Liver (tissue), 9 donors: ENCODE data around the gene DCC. TPM values are rescaled to one million over a fixed set of nuclear protein-coding genes. Genes with fewer than 3 reads are reported as not detected.

Source experiments
- DNase-seq: peaks from one replicate; pipeline ENCODE4 v3.0.0-alpha.2; 2017; ENCODE audit warnings: low spot score
- H3K27ac ChIP-seq, 2 donors: one replicate each; pipeline ENCODE4 v1.7.0; 2013; ENCODE audit warnings: inconsistent platforms in 2 of 2, low read length in 2 of 2, control low read depth in 1 of 2, low read depth in 1 of 2, mild to moderate bottlenecking in 1 of 2
- H3K27me3 ChIP-seq, 4 donors: one replicate each; pipeline versions ENCODE4 v1.6.1 to v1.7.0; 2013; ENCODE audit warnings: low read length in 3 of 4, inconsistent platforms in 1 of 4, mild to moderate bottlenecking in 1 of 4, moderate library complexity in 1 of 4; ENCODE audit not compliant: control insufficient read depth in 4 of 4, insufficient read depth in 4 of 4
- H3K36me3 ChIP-seq, 4 donors: one replicate each; pipeline versions ENCODE4 v1.6.1 to v1.7.0; 2013; ENCODE audit warnings: low read length in 3 of 4, mild to moderate bottlenecking in 3 of 4, low read depth in 1 of 4, moderate library complexity in 1 of 4; ENCODE audit not compliant: control insufficient read depth in 4 of 4, insufficient read depth in 3 of 4
- H3K4me1 ChIP-seq, 4 donors: one replicate each; pipeline versions ENCODE4 v1.6.1 to v1.7.0; 2013; ENCODE audit warnings: low read length in 3 of 4, mild to moderate bottlenecking in 3 of 4, moderate library complexity in 1 of 4; ENCODE audit not compliant: control insufficient read depth in 4 of 4, insufficient read depth in 4 of 4
- H3K4me3 ChIP-seq, 3 donors: one replicate each; pipeline versions ENCODE4 v1.6.1 to v1.7.0; 2013; ENCODE audit warnings: low read length in 3 of 3, control low read depth in 1 of 3, low read depth in 1 of 3, mild to moderate bottlenecking in 1 of 3
- H3K9ac ChIP-seq, 2 donors: one replicate each; pipeline ENCODE4 v1.7.0; 2013; ENCODE audit warnings: low read length in 2 of 2, mild to moderate bottlenecking in 2 of 2, moderate library complexity in 2 of 2, control low read depth in 1 of 2, low read depth in 1 of 2
- H3K9me3 ChIP-seq, 4 donors: one replicate each; pipeline versions ENCODE4 v1.6.1 to v1.7.0; 2013; ENCODE audit warnings: low read length in 3 of 4; ENCODE audit not compliant: control insufficient read depth in 4 of 4
- EGR1 ChIP-seq, 2 donors: IDR thresholded peaks; 2 replicates each; pipeline ENCODE4 v1.6.1; 2016 to 2018; ENCODE audit warnings: antibody characterized with exemption in 2 of 2, low read depth in 2 of 2
- FOXA1 ChIP-seq: IDR thresholded peaks from 2 replicates; pipeline ENCODE4 v1.6.1; 2016; ENCODE audit warnings: antibody characterized with exemption
- GABPA ChIP-seq, 2 donors: IDR thresholded peaks in 1 of 2; conservative IDR thresholded peaks in 1 of 2; 2 replicates each; pipeline ENCODE4 v1.6.1; 2016; ENCODE audit warnings: antibody characterized with exemption in 2 of 2, mild to moderate bottlenecking in 1 of 2, moderate library complexity in 1 of 2
- HNF4A ChIP-seq, 2 donors: conservative IDR thresholded peaks; 2 replicates each; pipeline ENCODE4 v1.6.1; 2016; ENCODE audit warnings: antibody characterized with exemption in 2 of 2, mild to moderate bottlenecking in 2 of 2
- HNF4G ChIP-seq: IDR thresholded peaks from 2 replicates; pipeline ENCODE4 v1.6.1; 2016; ENCODE audit warnings: antibody characterized with exemption
- RAD21 ChIP-seq, 2 donors: IDR thresholded peaks; 2 replicates each; pipeline ENCODE4 v1.6.1; 2016; ENCODE audit warnings: antibody characterized with exemption in 2 of 2, mild to moderate bottlenecking in 2 of 2
- REST ChIP-seq: IDR thresholded peaks from 2 replicates; pipeline ENCODE4 v1.6.1; 2016; ENCODE audit warnings: antibody characterized with exemption, mild to moderate bottlenecking
- SP1 ChIP-seq: IDR thresholded peaks from 2 replicates; pipeline ENCODE4 v1.6.1; 2018; ENCODE audit warnings: antibody characterized with exemption, mild to moderate bottlenecking
- YY1 ChIP-seq: IDR thresholded peaks from 2 replicates; pipeline ENCODE4 v1.6.1; 2016; ENCODE audit warnings: antibody characterized with exemption, mild to moderate bottlenecking
- WGBS: extraction: QIAGEN DNeasy Blood & Tissue Kit; methylation state at CpG from one replicate; pipeline ENCODE4 v1.1.7; 2013; 5-methylcytosine and 5-hydroxymethylcytosine counted together
- polyA plus RNA-seq, 2 donors: library from polyadenylated mRNA; stranded (reverse) in 1 of 2; unstranded in 1 of 2; fragments of 200-250 nt in 1 of 2; fragments of >200 nt in 1 of 2; fragmentation: Nextera tagmentation in 1 of 2; extraction: Ambion mirVana in 1 of 2; gene quantifications; one replicate each; pipeline versions ENCODE4 v1.2.1 to v1.2.3, GENCODE V29; 2013 to 2015
- total RNA-seq, 2 donors: library from RNA; depleted of rRNA; stranded (reverse); fragments of >200 nt; gene quantifications; one replicate each; pipeline ENCODE4 v1.2.3, GENCODE V29; 2014
- TF ChIP-seq, protein P1 (sequence below): IDR thresholded peaks from 2 replicates; pipeline ENCODE4 v1.6.1; 2016; ENCODE audit warnings: antibody characterized with exemption
- TF ChIP-seq, protein P2 (sequence below): IDR thresholded peaks from 2 replicates; pipeline ENCODE4 v1.6.1; 2016; ENCODE audit warnings: antibody characterized with exemption
- TF ChIP-seq, protein P3 (sequence below): fragments of 150-350 bp; IDR thresholded peaks from 2 replicates; pipeline ENCODE4 v1.5.1; 2017; ENCODE audit warnings: improper control_type of control experiment, low read depth, low read length; ENCODE audit not compliant: missing input control
- donor health status: healthy.
- donor health status: healthy.
- donor health status: healthy.
- donor health status: healthy.
- donor health status: healthy.

Gene DCC
- total and polyA plus RNA-seq, 4 donors: under 0.01 to 0.03 TPM; not detected in 2

DNA sequence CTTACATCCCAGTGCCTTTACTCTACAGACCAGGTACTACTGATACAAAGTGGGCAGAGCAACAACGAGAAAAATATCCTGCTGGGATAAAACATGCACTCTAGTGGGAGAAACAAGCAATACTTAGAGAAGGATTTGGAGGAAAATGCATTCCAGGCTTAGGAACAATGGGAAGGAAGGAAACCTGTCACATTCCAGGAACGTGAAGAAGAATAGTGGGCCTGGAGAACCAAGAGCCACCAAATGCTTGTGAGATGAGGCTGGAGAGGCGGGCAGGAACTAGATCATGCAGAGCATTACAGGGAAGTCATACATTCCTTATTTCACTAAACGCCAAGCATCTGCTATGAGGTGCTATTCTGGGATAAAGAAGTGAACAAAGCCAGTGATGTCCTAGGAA is 342.3 kb downstream of the DCC start:
- Histone ChIP-seq H3K27me3 (no peaks in the 10 kb centered on the region), H3K36me3 (no peaks in the 10 kb centered on the region), H3K4me1 (no peaks in the 10 kb centered on the region), H3K27ac (no peak overlapping the region), H3K4me3 (no peak overlapping the region), H3K9ac (no peak overlapping the region), H3K9me3 (no peaks in the 10 kb centered on the region)
- whole genome bisulfite sequencing: 28% methylated on average over 4 of the region's 4 CpGs
- no peak for DNase-seq
- TF ChIP-seq, protein P1, sequence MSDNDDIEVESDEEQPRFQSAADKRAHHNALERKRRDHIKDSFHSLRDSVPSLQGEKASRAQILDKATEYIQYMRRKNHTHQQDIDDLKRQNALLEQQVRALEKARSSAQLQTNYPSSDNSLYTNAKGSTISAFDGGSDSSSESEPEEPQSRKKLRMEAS: no peak
- TF ChIP-seq, protein P2, sequence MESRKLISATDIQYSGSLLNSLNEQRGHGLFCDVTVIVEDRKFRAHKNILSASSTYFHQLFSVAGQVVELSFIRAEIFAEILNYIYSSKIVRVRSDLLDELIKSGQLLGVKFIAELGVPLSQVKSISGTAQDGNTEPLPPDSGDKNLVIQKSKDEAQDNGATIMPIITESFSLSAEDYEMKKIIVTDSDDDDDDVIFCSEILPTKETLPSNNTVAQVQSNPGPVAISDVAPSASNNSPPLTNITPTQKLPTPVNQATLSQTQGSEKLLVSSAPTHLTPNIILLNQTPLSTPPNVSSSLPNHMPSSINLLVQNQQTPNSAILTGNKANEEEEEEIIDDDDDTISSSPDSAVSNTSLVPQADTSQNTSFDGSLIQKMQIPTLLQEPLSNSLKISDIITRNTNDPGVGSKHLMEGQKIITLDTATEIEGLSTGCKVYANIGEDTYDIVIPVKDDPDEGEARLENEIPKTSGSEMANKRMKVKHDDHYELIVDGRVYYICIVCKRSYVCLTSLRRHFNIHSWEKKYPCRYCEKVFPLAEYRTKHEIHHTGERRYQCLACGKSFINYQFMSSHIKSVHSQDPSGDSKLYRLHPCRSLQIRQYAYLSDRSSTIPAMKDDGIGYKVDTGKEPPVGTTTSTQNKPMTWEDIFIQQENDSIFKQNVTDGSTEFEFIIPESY: no peak
- no peak for TF ChIP-seq EGR1 (IDR thresholded peaks at IDR 0.05; ENCODE audit: low read depth in 2 of 2)
- TF ChIP-seq SP1: no peak
- no peak for TF ChIP-seq RAD21 (IDR thresholded peaks at IDR 0.05)
- no peak for TF ChIP-seq YY1
- TF ChIP-seq FOXA1: no peak

- DNase-seq: no peak
- Histone ChIP-seq H3K27ac (no peak overlapping the region), H3K36me3 (no peaks in the 10 kb centered on the region), H3K9ac (no peak overlapping the region), H3K27me3 (peaks cover 0 to 4% (median 0%) of the 10 kb centered on the region in 4 donors), H3K4me1 (no peaks in the 10 kb centered on the region), H3K4me3 (no peak overlapping the region), H3K9me3 (no peaks in the 10 kb centered on the region)
- TF ChIP-seq RAD21 (IDR thresholded peaks at IDR 0.05): no peak
- TF ChIP-seq EGR1 (IDR thresholded peaks at IDR 0.05; ENCODE audit: low read depth in 2 of 2): no peak
- TF ChIP-seq, protein P1: no peak
- no peak for TF ChIP-seq REST
- no peak for TF ChIP-seq YY1
- TF ChIP-seq, protein P2: no peak
- no peak for TF ChIP-seq GABPA (IDR thresholded peaks at IDR 0.05 in 1 of 2, conservative IDR thresholded peaks at IDR 0.05 in 1 of 2)
- no peak for TF ChIP-seq SP1
- no peak for TF ChIP-seq HNF4A (conservative IDR thresholded peaks at IDR 0.05)
- TF ChIP-seq, protein P3, sequence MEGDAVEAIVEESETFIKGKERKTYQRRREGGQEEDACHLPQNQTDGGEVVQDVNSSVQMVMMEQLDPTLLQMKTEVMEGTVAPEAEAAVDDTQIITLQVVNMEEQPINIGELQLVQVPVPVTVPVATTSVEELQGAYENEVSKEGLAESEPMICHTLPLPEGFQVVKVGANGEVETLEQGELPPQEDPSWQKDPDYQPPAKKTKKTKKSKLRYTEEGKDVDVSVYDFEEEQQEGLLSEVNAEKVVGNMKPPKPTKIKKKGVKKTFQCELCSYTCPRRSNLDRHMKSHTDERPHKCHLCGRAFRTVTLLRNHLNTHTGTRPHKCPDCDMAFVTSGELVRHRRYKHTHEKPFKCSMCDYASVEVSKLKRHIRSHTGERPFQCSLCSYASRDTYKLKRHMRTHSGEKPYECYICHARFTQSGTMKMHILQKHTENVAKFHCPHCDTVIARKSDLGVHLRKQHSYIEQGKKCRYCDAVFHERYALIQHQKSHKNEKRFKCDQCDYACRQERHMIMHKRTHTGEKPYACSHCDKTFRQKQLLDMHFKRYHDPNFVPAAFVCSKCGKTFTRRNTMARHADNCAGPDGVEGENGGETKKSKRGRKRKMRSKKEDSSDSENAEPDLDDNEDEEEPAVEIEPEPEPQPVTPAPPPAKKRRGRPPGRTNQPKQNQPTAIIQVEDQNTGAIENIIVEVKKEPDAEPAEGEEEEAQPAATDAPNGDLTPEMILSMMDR: no peak
- no peak for TF ChIP-seq HNF4G
- 5% methylated on average over 1 of the region's 1 CpG for WGBS
These were observed 345.3 kb downstream of the DCC start for GRCh38 chr18:52685316-52685715.
